Kidney glomerular epithelial cell (primary cell): ENCODE measurements around the gene ATXN7L1.
"Not testable (repeated sequence)": the region's sequence is repeated elsewhere in the genome, so short reads cannot be mapped to it uniquely, and the experiment has no call there.

Source experiments
- DNase-seq: peaks from one replicate; lab custom pipeline; 2025; lab: John Stamatoyannopoulos, UW

The ATXN7L1 gene

GRCh38 chr7:105705427-105705826, 171.0 kb downstream of the ATXN7L1 start:
- no peak for DNase-seq

- DNase-seq = no peak
Observed at GRCh38 chr7:105703207-105703930, 173.0 kb downstream of the ATXN7L1 start.

GRCh38 chr7:105699568-105700236, 176.7 kb downstream of the ATXN7L1 start:
- DNase-seq = no peak

- no peak for DNase-seq
Observed at GRCh38 chr7:105698531-105698930, 177.9 kb downstream of the ATXN7L1 start.

DNA sequence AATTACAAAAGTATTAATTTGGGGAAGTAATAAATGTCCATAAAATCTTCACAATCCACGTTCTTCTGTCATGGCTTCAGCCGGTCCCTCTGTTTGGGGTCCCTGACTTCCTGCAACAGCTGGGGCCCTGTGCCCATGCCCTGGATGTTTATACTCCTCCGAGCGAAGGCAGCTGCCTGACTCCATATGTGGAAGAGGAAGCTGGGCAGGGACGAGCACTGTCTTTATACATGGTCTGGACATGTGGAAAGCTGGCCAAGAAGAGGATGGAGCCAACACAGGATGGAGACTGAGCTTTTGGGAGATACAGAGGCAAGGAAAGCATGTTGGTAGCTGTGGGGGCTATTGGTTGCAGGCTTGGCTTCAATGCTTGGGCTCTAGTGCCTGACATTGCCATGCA, 178.6 kb downstream of the ATXN7L1 start:
- DNase-seq = no peak

DNA sequence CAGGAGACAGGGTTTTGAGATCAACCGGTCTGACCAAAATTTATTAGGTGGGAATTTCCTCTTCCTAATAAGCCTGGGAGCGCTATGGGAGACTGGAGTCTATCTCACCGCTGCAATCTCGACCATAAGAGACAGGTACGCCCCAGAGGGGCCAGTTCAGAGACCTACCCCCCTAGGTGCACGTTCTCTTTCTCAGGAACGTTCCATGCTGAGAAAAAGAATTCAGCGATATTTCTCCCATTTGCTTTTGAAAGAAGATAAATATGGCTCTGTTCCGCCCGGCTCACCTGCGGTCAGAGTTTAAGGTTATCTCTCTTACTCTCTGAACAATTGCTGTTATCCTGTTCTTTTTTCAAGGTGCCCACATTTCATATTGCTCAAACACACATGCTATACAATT, 179.2 kb downstream of the ATXN7L1 start:
- not testable (repeated sequence) for DNase-seq

- no peak for DNase-seq
Observed at GRCh38 chr7:105693576-105693975, 182.8 kb downstream of the ATXN7L1 start.

- no peak for DNase-seq
Observed at GRCh38 chr7:105691680-105692564, 184.5 kb downstream of the ATXN7L1 start.

DNA sequence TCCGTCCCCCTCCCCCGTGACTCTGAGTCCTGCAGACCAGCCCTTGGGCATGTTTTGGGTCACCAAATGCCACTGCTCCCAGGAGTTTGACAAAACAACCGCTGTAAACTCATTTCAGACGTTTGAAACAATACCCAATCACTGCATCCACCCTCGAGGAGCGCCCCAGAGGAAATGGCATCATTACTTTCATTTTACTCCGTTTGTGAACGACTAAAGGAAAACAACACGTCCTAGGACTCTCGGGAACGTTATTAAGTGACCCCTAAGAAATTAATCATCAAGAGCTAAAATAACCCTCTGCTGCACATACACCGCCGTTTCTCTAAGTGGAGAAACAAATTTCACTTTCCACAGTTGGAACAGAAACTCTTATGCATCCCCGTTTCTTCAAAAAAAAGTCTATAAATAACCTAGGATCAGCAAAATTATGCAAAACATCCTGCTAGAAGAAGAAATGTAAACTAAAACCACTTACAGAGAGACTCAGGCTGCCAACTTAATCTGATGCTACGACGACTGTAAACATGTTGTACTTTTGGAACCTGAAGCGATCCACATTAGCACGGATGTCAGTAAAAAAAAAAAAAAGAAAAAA, 185.2 kb downstream of the ATXN7L1 start:
- peak; percentile 6 for DNase-seq

DNA sequence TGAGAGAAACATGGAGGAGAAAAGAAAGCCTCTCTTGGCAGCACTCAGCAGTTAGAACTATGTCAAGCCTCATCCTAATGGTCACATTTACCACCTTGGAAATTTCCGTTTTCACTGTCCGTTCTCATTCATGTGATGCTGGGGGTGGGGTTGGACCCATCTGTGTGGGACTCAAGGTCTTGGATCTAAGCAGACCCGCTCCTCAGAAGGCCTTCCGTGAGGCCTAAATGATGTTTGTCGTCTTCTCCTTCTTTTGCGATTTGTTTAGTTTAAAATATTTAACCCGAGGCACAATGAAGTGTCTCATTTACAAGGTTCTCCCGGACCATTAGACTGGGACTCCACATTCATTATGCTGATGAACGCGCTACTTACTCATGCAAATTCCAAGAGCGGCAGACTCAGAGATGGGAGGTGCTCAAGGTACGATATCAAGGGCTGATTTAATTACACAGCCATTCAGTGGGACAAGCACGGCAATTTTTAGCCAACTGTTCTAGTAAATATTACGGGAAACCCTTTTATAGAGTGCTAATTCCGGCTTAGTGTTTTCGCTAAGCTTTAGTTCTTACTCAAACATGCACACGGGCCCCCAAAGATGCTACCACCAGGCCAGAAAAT, 186.0 kb downstream of the ATXN7L1 start:
- DNase-seq = no peak

GRCh38 chr7:105689067-105689819, 187.2 kb downstream of the ATXN7L1 start:
- DNase-seq = no peak

- DNase-seq = no peak
Observed at GRCh38 chr7:105688617-105689016, 187.8 kb downstream of the ATXN7L1 start.

- no peak for DNase-seq
Observed at GRCh38 chr7:105685161-105685560, 191.2 kb downstream of the ATXN7L1 start.

GRCh38 chr7:105682341-105683060, 193.9 kb downstream of the ATXN7L1 start:
- DNase-seq = no peak

DNA sequence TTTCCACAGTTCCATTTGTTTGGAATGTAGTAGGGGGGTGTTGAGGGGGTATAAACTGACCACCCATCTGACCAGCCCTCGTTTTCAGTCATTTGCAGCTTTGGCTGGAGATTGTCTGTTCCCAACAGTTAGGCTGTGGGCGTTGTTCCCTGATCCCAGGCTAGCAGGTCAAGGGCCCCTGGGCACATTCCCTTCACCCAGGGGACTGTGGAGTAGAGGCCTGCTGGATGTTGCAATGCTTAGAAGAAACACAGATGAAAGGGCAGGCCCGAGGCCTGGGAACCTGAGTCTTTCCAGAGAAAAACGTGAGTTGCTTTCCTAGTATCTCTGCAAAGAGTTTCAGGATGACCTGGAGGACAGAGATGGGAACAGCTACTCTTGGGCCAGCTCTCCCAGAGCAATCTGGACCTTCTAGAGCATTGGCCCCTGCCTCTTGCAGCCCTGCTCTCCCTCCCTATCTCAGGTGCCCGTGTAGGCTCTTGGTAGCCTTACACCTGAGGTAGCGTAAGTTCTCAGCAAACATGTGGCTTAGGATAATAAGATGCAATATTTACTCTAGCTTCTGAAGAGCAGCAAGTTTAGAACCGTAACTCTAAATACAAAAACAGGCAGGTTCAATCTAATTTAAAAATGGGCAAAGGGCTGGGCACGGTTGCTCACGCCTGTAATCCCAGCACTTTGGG, 195.8 kb downstream of the ATXN7L1 start:
- DNase-seq = no peak

DNA sequence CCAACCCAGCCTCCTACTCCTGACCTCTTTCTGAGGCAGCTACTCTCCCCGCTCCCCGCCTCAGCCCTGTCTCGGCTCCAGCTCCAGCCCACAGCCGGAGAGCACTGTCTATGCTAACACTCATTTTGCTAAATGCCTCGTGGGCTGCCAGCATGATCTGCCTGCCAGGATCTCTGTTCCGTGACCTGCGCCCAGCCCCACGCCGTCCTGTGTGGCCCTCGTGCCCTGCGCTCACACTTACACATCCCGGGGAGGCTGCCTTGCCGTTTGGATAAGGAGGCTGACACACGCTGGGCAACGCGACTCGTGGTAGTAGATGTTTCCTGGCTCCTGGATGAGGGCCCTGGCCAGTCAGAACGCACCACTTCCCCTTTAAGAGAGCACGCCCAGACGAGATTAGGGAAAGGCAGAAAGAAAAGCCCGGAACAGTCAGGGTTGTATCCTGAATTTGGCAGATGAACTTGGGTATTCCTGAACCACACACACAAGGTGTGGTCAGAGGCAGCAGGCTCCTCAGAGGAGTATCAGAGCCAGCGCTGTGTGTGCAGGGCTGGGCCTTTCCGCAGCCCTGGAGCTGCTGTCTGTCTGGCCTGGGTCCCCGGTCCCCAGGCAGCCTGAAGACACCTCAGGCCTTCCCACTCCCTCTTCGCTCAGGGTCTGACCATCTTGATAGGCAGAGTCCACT, 197.4 kb downstream of the ATXN7L1 start:
- DNase-seq = peak; percentile 16

DNA sequence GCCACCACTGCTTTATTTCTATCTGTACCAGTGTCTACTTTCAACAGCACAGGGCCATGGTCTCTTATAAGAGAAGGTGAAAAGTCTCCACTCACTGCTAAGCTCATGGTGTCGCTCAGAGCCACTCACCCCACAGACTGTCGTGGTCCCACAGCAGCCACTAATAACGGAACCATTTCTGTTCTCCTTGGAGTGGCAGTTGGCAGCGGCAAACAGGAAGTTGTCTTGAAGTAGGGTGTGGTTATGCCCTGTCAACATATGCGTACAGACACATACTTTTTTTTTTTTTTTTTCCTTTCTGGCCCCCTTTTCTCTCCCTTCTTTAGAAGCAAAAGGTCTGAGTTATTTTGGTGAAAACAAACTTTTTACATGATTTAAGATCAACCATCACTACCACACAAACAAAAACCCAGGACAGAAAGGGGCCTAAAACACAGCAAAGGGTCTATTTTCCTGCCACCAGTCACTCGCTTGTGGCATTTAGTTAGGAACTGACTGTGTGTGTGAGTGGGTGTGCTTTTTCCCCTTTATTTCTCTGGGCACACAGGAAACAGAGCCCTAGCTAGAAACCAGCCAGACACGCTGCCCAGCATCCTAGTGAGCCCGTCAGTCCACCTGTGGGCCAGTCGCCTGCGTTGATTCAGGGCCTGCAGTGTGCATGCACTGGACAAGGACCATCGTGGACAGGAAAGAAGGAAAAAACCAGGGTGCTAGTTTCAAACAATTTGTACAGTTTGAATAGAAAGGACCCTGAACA, 198.4 kb downstream of the ATXN7L1 start:
- DNase-seq = no peak

DNA sequence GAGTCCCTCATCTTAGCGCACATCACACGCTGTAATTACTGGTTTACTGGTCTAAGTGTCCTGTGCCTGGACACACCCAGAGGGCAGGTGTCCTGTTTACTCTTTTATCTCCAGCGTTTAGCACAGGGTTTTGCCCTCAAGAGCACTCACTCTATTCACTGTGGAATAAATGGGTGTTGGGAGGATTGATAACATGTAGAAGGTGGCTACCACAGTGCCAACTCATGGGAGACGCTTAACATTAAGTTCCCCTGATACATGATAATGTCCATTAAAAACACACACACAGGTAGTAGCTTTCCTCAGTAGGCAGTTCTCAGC, 199.0 kb downstream of the ATXN7L1 start:
- no peak for DNase-seq

DNA sequence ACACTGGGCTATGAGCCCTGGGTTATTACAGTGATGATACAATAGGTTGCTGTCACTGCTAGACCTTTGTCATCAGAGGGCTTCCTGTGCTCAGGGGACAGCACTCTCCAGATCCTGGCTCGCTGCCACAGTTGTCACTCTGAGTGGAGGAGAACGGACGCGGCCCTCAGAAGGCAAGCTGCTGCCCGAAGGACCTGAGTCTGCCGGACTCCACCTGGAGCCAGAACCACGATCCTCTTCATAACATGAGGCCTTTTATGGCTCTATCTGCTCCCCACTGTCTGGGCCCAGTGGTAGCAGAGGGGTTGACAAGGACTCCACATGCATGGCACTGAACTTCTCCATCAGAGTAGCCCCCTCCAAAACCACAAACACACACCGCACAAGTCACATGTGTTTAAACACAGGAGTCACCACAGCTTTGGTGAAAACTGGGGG, 200.4 kb downstream of the ATXN7L1 start:
- DNase-seq = no peak
